T-helper 2 cell treated with Interferon-gamma antibody and Interleukin-4, amounts not matched to agents 5 μg/mL and 100 μg/mL, for 36 hours (primary cell): ENCODE data around the gene MED10.

Experiments
- DNase-seq: peaks from one replicate; pipeline ENCODE4 v3.0.0; 2021; ENCODE audit warnings: low spot score
- H3K27ac Mint-ChIP-seq: one replicate; pipeline ENCODE4 v1.8.0; 2021; ENCODE audit warnings: mild to moderate bottlenecking, mixed read lengths
- H3K27me3 Mint-ChIP-seq: one replicate; pipeline ENCODE4 v1.8.0; 2021; ENCODE audit warnings: low read depth, mixed read lengths
- H3K36me3 Mint-ChIP-seq: one replicate; pipeline ENCODE4 v1.8.0; 2021; ENCODE audit warnings: low read depth, mixed read lengths
- H3K4me1 Mint-ChIP-seq: one replicate; pipeline ENCODE4 v1.8.0; 2021; ENCODE audit warnings: low read depth, mixed read lengths
- H3K4me3 Mint-ChIP-seq: one replicate; pipeline ENCODE4 v1.8.0; 2022; ENCODE audit warnings: mild to moderate bottlenecking, moderate library complexity, mixed read lengths
- H3K9me3 Mint-ChIP-seq: one replicate; pipeline ENCODE4 v1.8.0; 2021; ENCODE audit warnings: mixed read lengths

MED10 gene

DNA sequence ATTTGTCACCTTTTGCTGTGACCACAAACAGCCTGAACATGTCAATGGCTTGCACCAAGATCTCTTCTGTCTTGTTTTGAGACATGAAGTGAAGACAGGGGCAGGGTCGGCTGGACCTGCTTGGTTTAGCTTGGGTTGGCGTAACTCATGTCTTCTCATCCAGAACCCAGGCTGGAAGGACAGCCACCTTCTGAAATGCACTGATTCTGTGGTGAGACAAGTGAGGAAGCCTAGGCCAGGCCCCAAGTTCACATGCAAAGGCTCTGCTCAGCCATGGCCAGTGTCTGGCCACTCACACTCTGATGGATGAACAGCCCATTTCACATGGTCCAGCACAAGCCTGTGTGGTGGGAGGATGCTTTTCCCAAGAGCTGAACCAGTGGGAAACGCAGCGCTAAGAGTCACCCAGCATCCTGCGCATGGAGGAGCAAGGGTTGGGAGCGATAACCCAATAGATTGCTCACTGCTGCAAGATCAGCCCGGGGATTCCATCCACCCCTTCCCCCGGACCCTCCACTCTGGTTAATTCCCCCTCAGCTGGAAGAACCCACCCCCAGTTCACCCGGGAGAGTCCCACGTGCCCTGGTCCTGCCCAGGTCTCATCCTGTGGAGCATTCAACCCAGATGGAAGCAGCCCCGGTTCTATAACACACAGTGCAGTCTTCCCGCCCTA lies 16.2 kb upstream of the MED10 start:
- no peaks in the 10 kb centered on the region for H3K36me3 Mint-ChIP-seq
- peaks cover 2% of the 10 kb centered on the region for H3K4me1 Mint-ChIP-seq
- DNase-seq = no peak
- H3K9me3 Mint-ChIP-seq = no peaks in the 10 kb centered on the region
- H3K27me3 Mint-ChIP-seq = peaks cover 8% of the 10 kb centered on the region
- H3K27ac Mint-ChIP-seq = no peak overlapping the region
- H3K4me3 Mint-ChIP-seq = no peak overlapping the region

DNA sequence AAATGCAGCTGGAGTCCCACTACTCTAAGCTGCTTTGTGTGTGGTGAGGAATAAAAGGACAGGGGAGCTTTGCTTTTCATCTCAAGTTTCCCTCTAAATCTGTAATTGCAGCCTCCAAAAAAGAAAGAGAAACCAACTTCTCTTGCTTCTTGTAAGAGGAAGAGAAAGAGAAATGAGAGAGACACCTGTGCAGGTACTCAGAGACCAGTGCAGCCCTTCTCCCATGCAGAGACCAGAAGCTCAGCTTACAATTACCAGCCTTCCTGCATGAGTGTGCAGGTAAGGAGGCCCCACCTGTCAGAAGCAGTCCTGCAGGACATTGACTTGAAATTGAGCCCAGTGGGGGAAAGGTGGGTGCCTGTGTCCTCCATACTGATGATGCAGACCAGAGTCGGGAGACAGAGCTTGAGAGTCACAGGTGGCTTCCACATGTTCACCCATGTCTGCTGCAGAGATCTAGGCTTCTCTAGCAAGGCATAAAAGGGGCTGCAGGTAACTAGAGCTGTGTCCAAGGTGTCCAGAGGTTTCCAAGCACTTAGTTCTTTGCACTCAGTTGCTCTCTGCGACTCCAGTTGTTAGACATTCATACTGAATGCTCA lies 15.3 kb upstream of the MED10 start:
- no peaks in the 10 kb centered on the region for H3K36me3 Mint-ChIP-seq
- DNase-seq = no peak
- H3K4me3 Mint-ChIP-seq = no peak overlapping the region
- no peaks in the 10 kb centered on the region for H3K9me3 Mint-ChIP-seq
- peaks cover 8% of the 10 kb centered on the region for H3K27me3 Mint-ChIP-seq
- no peak overlapping the region for H3K27ac Mint-ChIP-seq
- H3K4me1 Mint-ChIP-seq = peaks cover 2% of the 10 kb centered on the region

DNA sequence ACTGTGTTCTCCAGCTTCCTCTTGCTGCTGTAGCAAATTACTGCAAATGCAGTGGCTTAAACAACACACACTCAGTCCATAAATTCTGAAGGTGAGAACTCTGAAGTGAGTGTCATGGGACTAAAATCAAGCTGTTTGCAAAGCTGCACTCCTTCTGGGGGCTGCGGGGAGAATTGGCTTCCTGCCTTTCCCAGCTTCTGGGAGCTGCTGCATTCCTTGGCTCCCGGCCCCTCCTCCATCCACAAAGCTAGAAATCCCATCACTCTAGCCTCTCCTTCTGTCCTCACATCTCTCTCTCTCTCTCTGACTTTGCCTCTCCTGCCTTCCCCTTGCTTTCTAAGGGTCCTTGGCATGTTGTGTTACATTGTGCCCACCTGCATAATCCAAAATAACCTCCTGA lies 14.2 kb upstream of the MED10 start:
- peaks cover 8% of the 10 kb centered on the region for H3K27me3 Mint-ChIP-seq
- no peak for DNase-seq
- no peaks in the 10 kb centered on the region for H3K36me3 Mint-ChIP-seq
- no peak overlapping the region for H3K27ac Mint-ChIP-seq
- no peaks in the 10 kb centered on the region for H3K9me3 Mint-ChIP-seq
- H3K4me3 Mint-ChIP-seq = no peak overlapping the region
- H3K4me1 Mint-ChIP-seq = peaks cover 2% of the 10 kb centered on the region

DNA sequence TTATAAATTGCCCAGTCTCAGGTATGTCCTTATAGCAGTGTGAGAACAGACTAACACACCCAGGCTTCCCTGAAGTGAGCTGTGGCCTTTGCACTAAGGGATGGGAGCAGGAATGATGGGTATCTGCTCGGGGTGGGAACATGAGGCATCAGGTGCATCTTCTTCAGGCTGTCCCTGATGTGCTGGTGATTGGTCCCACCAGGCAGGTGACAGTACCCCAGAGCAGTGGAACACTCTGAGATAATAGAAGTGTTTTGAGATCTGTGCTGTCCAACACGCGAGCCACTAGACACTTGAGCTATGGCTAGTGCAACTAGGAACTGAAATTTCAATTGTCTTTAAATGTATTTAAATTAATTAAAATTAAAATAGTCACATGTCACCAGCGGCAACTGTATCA lies 12.8 kb upstream of the MED10 start:
- no peaks in the 10 kb centered on the region for H3K9me3 Mint-ChIP-seq
- H3K27me3 Mint-ChIP-seq = peaks cover 13% of the 10 kb centered on the region
- H3K27ac Mint-ChIP-seq = no peak overlapping the region
- no peak overlapping the region for H3K4me3 Mint-ChIP-seq
- peaks cover 2% of the 10 kb centered on the region for H3K4me1 Mint-ChIP-seq
- H3K36me3 Mint-ChIP-seq = no peaks in the 10 kb centered on the region
- DNase-seq = no peak

DNA sequence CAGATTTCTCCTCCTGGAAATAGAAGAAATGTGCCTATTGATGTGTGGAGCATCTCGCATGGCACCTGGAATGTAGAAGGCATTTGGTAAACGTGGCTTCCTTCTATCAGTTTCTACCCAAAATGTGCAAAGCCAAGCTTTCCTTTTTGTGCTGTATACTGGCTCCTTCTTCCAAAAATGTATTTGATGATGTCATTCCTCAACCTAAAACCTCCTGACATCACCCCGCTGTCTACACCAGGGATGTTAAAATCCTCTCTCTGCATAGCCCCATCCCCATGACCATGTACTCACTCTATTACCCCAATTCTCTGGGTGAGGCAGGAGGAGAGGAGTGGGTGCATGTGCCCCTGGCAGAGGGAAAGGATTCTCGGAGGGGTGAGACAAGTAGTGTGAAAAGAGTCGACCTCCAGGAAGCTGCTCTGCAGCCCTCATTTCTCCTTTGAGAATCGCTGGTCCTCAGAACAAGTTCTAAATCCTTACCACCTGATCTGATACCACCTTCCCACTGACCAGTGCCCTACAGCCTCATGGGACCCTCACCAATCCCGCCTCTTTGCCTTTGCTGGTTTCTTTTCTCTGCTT lies 11.7 kb upstream of the MED10 start:
- Mint-ChIP-seq H3K4me1 (peaks cover 2% of the 10 kb centered on the region), H3K36me3 (no peaks in the 10 kb centered on the region), H3K9me3 (no peaks in the 10 kb centered on the region), H3K27me3 (peaks cover 16% of the 10 kb centered on the region), H3K27ac (no peak overlapping the region), H3K4me3 (no peak overlapping the region)
- no peak for DNase-seq

DNA sequence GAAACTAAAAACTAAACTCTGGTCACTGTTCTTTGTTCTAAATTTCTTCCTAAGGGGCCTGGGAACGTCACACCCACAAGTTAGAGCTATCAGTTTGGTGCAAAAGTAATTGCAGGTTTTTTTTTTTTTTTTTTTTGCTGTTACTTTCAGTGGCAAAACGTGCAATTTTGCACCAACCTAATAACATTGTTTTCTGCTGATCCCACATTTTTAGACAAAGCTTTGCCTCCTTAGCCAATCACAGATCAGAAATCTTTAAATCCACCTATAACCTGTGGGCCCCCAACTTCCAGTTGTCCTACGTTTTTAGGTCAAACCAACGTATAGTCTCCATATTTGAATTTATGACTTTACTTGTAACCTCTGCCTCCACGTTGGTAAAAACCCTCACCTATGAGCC lies 11.1 kb upstream of the MED10 start:
- Mint-ChIP-seq H3K27me3 (peaks cover 16% of the 10 kb centered on the region), H3K27ac (no peak overlapping the region), H3K36me3 (no peaks in the 10 kb centered on the region), H3K4me3 (no peak overlapping the region), H3K4me1 (peaks cover 2% of the 10 kb centered on the region), H3K9me3 (no peaks in the 10 kb centered on the region)
- DNase-seq = no peak

DNA sequence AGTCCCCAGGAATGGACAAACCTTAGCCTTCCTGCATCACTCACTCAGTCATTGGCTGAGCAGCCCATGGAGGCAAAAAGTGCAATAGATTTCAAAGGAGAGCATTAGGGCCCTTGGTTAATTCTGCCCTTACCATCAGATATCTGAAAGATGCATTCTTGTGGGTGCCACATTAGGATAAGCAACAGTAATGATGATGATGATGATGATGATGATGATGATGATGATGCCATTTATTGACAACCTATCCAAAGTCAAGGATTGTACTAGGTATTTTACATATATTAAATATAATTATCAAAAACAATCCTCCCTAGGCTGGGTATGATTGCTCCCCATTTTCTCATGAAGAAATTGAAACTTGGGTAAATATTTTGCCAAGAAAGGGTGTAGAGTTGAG lies 9.6 kb upstream of the MED10 start:
- H3K27ac Mint-ChIP-seq = no peak overlapping the region
- H3K27me3 Mint-ChIP-seq = peaks cover 19% of the 10 kb centered on the region
- no peaks in the 10 kb centered on the region for H3K9me3 Mint-ChIP-seq
- H3K4me1 Mint-ChIP-seq = no peaks in the 10 kb centered on the region
- no peak for DNase-seq
- H3K4me3 Mint-ChIP-seq = no peak overlapping the region
- no peaks in the 10 kb centered on the region for H3K36me3 Mint-ChIP-seq

DNA sequence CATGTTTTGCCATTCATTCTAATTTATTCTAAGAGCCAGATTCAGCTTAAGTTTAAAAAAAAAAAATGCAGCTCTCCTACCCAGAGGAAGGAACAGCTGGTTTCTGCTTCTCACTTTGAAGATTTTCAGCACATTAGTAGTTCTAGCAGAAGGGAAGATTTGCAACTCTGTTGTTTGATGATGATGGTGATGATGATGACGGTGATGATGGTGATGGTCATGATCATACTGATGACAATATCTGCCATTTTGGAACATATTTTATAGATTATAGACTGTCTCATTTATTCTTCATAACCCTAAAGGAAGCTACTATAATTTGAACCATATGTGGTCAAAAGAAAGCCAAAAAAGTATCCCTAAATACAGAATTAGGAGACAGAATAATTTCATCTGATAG lies 7.9 kb upstream of the MED10 start:
- peaks cover 13% of the 10 kb centered on the region for H3K27me3 Mint-ChIP-seq
- no peaks in the 10 kb centered on the region for H3K4me1 Mint-ChIP-seq
- H3K27ac Mint-ChIP-seq = no peak overlapping the region
- no peaks in the 10 kb centered on the region for H3K9me3 Mint-ChIP-seq
- no peak for DNase-seq
- no peaks in the 10 kb centered on the region for H3K36me3 Mint-ChIP-seq
- H3K4me3 Mint-ChIP-seq = no peak overlapping the region

DNA sequence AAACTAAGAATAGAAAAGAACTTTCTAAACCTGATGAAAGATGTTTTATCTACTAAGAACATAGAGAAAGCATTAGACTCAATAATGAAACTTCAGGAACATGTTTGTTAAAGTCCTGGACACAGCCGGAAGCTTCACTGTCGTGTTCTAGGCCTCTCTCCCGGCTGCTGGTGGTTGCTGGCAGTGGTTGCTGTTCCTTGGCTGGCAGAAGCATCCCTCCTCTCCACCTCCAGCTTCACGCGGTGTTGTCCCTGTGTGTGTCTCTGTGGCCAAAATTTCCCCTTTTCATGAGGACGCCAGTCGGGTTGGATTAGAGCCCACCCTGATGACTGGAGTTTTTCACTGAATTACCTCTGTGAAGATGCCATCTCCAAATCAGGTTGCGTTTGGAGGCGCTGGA lies 6.5 kb upstream of the MED10 start:
- H3K27me3 Mint-ChIP-seq = peaks cover 13% of the 10 kb centered on the region
- DNase-seq = no peak
- no peak overlapping the region for H3K4me3 Mint-ChIP-seq
- H3K27ac Mint-ChIP-seq = no peak overlapping the region
- H3K36me3 Mint-ChIP-seq = no peaks in the 10 kb centered on the region
- no peaks in the 10 kb centered on the region for H3K4me1 Mint-ChIP-seq
- no peaks in the 10 kb centered on the region for H3K9me3 Mint-ChIP-seq

DNA sequence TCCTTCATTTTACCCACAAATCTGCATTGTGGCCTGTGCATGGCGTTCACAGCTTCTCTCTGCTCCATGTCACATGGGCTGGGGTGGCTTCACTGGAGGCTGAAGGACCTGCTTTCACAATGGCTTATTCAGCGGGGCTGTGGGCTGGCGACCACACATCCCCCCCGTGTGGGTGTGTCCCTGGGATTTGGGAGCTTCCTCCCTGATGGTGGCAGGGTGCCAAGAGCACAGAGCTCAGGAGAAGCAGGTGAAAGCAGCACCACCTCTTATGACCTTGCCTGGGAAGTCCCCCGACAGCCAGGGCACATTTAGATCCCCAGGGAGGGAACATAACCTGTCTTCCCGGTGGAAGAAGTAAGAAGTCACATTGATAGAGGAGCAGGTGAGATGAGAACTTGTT lies 5.0 kb upstream of the MED10 start:
- Mint-ChIP-seq H3K27me3 (peaks cover 13% of the 10 kb centered on the region), H3K27ac (no peak overlapping the region), H3K4me1 (peaks cover 9% of the 10 kb centered on the region), H3K36me3 (peaks cover 5% of the 10 kb centered on the region), H3K4me3 (no peak overlapping the region), H3K9me3 (no peaks in the 10 kb centered on the region)
- DNase-seq = no peak

DNA sequence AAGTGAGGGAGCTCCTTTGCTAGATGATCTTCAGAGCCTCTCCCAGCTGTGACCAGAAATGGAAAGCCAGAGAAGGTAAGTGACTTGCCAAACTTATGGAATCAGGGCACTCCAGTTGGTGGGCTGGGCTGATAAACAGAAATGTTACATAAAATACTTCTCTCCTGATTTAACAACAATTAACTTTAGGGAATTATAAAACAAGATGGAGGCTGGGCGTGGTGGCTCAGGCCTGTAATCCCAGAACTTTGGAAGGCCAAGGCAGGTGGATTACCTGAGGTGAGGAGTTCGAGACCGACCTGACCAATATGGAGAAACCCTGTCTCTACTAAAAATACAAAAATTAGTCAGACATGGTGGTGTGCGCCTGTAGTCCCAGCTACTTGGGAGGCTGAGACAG lies 899 bp upstream of the MED10 start:
- peaks cover 26% of the 10 kb centered on the region for H3K4me1 Mint-ChIP-seq
- peak overlapping the region; percentile 95 for H3K4me3 Mint-ChIP-seq
- DNase-seq = no peak
- peaks cover 5% of the 10 kb centered on the region for H3K27me3 Mint-ChIP-seq
- peaks cover 36% of the 10 kb centered on the region for H3K36me3 Mint-ChIP-seq
- H3K9me3 Mint-ChIP-seq = no peaks in the 10 kb centered on the region
- H3K27ac Mint-ChIP-seq = peak overlapping the region; percentile 96

DNA sequence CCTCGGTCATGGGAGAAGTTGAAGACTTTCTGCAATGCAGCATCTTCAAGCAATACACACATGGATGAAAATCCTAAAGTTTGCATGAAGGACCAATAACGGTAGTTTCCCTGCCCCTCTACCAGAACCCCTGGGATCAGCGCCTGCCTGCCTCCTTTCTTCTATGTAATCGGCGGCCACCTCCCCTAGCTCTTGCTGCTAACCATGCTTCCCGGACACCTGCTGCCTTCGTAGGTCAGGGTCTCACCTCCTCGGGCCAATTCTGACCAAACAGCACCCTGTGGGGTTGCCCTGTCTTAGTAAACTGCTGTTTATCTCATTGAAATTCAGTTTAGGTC lies 388 bp upstream of the MED10 start:
- Mint-ChIP-seq H3K27me3 (peaks cover 4% of the 10 kb centered on the region), H3K4me3 (peak overlapping the region; percentile 95), H3K9me3 (no peaks in the 10 kb centered on the region), H3K27ac (peak overlapping the region; percentile 96), H3K4me1 (peaks cover 28% of the 10 kb centered on the region), H3K36me3 (peaks cover 41% of the 10 kb centered on the region)
- no peak for DNase-seq

DNA sequence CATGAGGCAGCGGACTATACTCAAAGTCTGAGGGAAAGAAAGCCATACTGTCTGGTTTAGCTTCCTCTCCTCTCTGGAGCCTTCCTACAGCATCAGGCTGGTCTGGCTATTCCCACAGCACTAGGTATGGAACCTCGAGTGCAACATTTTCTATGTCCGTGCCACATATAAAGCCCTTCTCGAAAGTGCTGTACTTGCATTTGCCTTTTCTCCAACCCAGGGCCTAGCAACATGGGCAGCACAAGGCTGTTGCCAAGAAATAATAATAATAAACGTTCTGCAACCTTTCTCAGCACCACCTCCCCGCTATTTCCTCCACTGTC lies 804 bp downstream of the MED10 start:
- peak overlapping the region; percentile 95 for H3K4me3 Mint-ChIP-seq
- peaks cover 33% of the 10 kb centered on the region for H3K4me1 Mint-ChIP-seq
- H3K27ac Mint-ChIP-seq = peak overlapping the region; percentile 96
- H3K36me3 Mint-ChIP-seq = peaks cover 52% of the 10 kb centered on the region
- DNase-seq = no peak
- no peaks in the 10 kb centered on the region for H3K27me3 Mint-ChIP-seq
- no peaks in the 10 kb centered on the region for H3K9me3 Mint-ChIP-seq

DNA sequence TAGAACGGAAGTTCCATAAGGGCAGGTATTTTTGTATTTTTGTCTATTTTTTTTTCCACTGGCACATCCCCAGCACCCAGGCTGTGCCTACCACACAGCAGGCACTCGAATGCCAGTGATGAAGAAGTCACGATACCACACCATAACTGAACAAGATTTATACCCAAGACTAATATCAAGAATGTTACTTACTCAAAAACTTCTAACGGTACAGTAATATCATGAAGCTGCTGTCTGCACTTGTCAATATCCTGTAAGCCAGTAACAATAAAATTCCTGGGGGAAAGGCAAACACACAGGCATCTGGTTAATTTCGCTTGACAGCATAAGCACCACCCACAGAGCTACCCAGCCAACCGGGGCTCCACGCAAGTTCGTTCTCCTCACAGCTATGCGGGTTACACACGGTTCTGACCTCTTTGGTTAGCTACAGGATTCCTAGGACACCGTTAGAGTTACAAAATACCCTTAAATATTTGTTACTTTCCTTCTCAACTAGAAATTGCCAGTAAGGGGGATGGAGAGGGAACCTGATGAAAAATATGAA lies 1.3 kb downstream of the MED10 start:
- Mint-ChIP-seq H3K36me3 (peaks cover 56% of the 10 kb centered on the region), H3K4me1 (peaks cover 33% of the 10 kb centered on the region)

More for the DNA sequence above, 1.3 kb downstream of the MED10 start:
- H3K4me3 Mint-ChIP-seq = peak overlapping the region; percentile 95
- H3K27ac Mint-ChIP-seq = peak overlapping the region; percentile 96
- H3K27me3 Mint-ChIP-seq = no peaks in the 10 kb centered on the region
- H3K9me3 Mint-ChIP-seq = no peaks in the 10 kb centered on the region
- DNase-seq = no peak
